Measurements from ENCODE around the gene PTPRN2. TPM values are rescaled to one million over a fixed set of nuclear protein-coding genes. Genes with fewer than 3 reads are reported as not detected.

PTPRN2 gene
- total and polyA plus RNA-seq, 2 of the 13 experiments (the other 11 are each of a cell fraction or from before 2014, with no cell fraction given), result 2.5 to 24.2 TPM

DNA sequence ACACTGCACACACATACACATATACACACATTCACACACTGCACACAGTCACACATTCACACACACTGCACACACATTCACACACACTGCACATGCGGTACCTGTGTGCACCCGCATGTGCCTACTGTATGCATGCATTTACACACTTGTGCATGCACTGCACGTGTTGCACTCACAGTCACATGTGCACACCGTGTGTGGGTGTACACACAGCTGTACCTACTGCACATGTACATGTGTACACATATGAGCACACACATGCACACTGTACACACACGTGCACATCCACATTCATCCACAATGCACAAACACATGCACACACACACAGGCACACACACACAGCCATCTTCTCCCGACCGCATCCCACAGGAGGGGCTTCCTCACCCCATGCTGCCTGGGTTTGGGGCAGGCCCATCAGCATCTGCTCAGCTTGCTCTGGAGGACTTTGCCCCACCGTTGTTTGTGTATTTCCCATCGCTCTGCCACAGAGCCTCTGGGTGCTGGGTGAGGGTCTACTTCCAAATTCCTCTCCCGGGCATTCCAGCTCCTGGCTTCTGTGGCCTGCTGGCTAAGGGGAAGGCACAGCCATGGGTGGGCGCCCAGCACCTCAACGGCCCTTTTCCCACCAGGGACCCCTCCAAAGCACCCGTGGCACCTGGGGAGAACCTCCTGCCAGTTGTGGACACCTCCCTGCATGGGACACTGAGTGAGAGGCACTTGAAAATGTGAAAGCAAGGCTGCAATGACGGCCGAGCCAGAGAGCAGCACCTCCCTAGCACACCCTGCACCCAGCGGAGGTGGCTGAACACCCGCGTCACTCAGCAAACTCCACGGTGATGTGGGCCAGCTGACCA, 324.3 kb downstream of the PTPRN2 start (continued):
- no peak for TF ChIP-seq ZSCAN30 (CRISPR knock-in tag; IDR thresholded peaks at IDR 0.05)
- TF ChIP-seq SCMH1 (CRISPR knock-in tag; IDR thresholded peaks at IDR 0.05; ENCODE audit: borderline replicate concordance), result no peak
- TF ChIP-seq ZNF878 (CRISPR knock-in tag; IDR thresholded peaks at IDR 0.05), result no peak
- TF ChIP-seq CCAR2 (optimal IDR thresholded peaks at IDR 0.05; ENCODE audit: low read depth, low read length), result no peak
- TF ChIP-seq ZNF10 (CRISPR knock-in tag; IDR thresholded peaks at IDR 0.05; ENCODE audit: borderline replicate concordance, low read depth), result no peak
- no peak for TF ChIP-seq SRSF4 (IDR thresholded peaks at IDR 0.05; ENCODE audit: low read depth, low read length, poor library complexity, severe bottlenecking)
- no peak for TF ChIP-seq ZNF879 (CRISPR knock-in tag; IDR thresholded peaks at IDR 0.05)
- TF ChIP-seq ZNF747 (CRISPR knock-in tag; IDR thresholded peaks at IDR 0.05; ENCODE audit: borderline replicate concordance), result no peak
- TF ChIP-seq, protein P1, sequence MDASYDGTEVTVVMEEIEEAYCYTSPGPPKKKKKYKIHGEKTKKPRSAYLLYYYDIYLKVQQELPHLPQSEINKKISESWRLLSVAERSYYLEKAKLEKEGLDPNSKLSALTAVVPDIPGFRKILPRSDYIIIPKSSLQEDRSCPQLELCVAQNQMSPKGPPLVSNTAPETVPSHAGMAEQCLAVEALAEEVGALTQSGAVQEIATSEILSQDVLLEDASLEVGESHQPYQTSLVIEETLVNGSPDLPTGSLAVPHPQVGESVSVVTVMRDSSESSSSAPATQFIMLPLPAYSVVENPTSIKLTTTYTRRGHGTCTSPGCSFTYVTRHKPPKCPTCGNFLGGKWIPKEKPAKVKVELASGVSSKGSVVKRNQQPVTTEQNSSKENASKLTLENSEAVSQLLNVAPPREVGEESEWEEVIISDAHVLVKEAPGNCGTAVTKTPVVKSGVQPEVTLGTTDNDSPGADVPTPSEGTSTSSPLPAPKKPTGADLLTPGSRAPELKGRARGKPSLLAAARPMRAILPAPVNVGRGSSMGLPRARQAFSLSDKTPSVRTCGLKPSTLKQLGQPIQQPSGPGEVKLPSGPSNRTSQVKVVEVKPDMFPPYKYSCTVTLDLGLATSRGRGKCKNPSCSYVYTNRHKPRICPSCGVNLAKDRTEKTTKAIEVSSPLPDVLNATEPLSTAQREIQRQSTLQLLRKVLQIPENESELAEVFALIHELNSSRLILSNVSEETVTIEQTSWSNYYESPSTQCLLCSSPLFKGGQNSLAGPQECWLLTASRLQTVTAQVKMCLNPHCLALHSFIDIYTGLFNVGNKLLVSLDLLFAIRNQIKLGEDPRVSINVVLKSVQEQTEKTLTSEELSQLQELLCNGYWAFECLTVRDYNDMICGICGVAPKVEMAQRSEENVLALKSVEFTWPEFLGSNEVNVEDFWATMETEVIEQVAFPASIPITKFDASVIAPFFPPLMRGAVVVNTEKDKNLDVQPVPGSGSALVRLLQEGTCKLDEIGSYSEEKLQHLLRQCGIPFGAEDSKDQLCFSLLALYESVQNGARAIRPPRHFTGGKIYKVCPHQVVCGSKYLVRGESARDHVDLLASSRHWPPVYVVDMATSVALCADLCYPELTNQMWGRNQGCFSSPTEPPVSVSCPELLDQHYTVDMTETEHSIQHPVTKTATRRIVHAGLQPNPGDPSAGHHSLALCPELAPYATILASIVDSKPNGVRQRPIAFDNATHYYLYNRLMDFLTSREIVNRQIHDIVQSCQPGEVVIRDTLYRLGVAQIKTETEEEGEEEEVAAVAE (CRISPR knock-in tag; IDR thresholded peaks at IDR 0.05; ENCODE audit: borderline replicate concordance), result no peak
- no peak for TF ChIP-seq ZNF446 (CRISPR knock-in tag; IDR thresholded peaks at IDR 0.05)
- TF ChIP-seq, protein P2, sequence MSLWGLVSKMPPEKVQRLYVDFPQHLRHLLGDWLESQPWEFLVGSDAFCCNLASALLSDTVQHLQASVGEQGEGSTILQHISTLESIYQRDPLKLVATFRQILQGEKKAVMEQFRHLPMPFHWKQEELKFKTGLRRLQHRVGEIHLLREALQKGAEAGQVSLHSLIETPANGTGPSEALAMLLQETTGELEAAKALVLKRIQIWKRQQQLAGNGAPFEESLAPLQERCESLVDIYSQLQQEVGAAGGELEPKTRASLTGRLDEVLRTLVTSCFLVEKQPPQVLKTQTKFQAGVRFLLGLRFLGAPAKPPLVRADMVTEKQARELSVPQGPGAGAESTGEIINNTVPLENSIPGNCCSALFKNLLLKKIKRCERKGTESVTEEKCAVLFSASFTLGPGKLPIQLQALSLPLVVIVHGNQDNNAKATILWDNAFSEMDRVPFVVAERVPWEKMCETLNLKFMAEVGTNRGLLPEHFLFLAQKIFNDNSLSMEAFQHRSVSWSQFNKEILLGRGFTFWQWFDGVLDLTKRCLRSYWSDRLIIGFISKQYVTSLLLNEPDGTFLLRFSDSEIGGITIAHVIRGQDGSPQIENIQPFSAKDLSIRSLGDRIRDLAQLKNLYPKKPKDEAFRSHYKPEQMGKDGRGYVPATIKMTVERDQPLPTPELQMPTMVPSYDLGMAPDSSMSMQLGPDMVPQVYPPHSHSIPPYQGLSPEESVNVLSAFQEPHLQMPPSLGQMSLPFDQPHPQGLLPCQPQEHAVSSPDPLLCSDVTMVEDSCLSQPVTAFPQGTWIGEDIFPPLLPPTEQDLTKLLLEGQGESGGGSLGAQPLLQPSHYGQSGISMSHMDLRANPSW (CRISPR knock-in tag; IDR thresholded peaks at IDR 0.05; ENCODE audit: borderline replicate concordance), result no peak; the same call in 1 of the 2 replicates
- TF ChIP-seq REL (CRISPR knock-in tag; conservative IDR thresholded peaks at IDR 0.05), result 0 out of 2 replicates have a peak, but pooled peaks have one; percentile 44
- no peak for TF ChIP-seq TBL1XR1 (IDR thresholded peaks at IDR 0.05; ENCODE audit: borderline replicate concordance, low read length, partially characterized antibody)
- TF ChIP-seq, protein P3, sequence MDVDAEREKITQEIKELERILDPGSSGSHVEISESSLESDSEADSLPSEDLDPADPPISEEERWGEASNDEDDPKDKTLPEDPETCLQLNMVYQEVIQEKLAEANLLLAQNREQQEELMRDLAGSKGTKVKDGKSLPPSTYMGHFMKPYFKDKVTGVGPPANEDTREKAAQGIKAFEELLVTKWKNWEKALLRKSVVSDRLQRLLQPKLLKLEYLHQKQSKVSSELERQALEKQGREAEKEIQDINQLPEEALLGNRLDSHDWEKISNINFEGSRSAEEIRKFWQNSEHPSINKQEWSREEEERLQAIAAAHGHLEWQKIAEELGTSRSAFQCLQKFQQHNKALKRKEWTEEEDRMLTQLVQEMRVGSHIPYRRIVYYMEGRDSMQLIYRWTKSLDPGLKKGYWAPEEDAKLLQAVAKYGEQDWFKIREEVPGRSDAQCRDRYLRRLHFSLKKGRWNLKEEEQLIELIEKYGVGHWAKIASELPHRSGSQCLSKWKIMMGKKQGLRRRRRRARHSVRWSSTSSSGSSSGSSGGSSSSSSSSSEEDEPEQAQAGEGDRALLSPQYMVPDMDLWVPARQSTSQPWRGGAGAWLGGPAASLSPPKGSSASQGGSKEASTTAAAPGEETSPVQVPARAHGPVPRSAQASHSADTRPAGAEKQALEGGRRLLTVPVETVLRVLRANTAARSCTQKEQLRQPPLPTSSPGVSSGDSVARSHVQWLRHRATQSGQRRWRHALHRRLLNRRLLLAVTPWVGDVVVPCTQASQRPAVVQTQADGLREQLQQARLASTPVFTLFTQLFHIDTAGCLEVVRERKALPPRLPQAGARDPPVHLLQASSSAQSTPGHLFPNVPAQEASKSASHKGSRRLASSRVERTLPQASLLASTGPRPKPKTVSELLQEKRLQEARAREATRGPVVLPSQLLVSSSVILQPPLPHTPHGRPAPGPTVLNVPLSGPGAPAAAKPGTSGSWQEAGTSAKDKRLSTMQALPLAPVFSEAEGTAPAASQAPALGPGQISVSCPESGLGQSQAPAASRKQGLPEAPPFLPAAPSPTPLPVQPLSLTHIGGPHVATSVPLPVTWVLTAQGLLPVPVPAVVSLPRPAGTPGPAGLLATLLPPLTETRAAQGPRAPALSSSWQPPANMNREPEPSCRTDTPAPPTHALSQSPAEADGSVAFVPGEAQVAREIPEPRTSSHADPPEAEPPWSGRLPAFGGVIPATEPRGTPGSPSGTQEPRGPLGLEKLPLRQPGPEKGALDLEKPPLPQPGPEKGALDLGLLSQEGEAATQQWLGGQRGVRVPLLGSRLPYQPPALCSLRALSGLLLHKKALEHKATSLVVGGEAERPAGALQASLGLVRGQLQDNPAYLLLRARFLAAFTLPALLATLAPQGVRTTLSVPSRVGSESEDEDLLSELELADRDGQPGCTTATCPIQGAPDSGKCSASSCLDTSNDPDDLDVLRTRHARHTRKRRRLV (CRISPR knock-in tag; IDR thresholded peaks at IDR 0.05), result no peak
- 0 out of 2 replicates have a peak, but pooled peaks have one; percentile 38 for TF ChIP-seq HOXD1 (CRISPR knock-in tag; IDR thresholded peaks at IDR 0.05)
- no peak for TF ChIP-seq ZC3H13 (CRISPR knock-in tag; IDR thresholded peaks at IDR 0.05)
